ENCODE data around the gene TSPO2. TPM values are rescaled to one million over a fixed set of nuclear protein-coding genes. Genes with fewer than 3 reads are reported as not detected.

Gene TSPO2
- total RNA-seq, 1 donor from 2014 or later: not detected

- intact Hi-C loops (cut with DNase I): no loop called here
- ATAC-seq (no peak), DNase-seq (ENCODE audit: missing footprints) (no peak)
Observed at GRCh38 chr6:41022294-41022693, 20.0 kb upstream of the TSPO2 start.

- ATAC-seq: no peak
- intact Hi-C loops (cut with DNase I): no loop called here
- DNase-seq (ENCODE audit: missing footprints): no peak
Observed at GRCh38 chr6:41023114-41023513, 19.2 kb upstream of the TSPO2 start.

GRCh38 chr6:41025966-41026530, 16.2 kb upstream of the TSPO2 start:
- DNase-seq (ENCODE audit: missing footprints) (no peak), ATAC-seq (no peak)
- intact Hi-C loops (cut with DNase I): no loop called here

- DNase-seq (ENCODE audit: missing footprints) (no peak), ATAC-seq (no peak)
- intact Hi-C loops (cut with DNase I): no loop called here
Observed at GRCh38 chr6:41027241-41027640, 15.0 kb upstream of the TSPO2 start.

GRCh38 chr6:41027799-41028560, 14.3 kb upstream of the TSPO2 start:
- intact Hi-C loops (cut with DNase I): loop anchor here (1.0 to 2.0 kb wide), 4 partner anchors 21 to 1047 kb away; no protein-coding TSS in a partner anchor

GRCh38 chr6:41028561-41029412, 13.5 kb upstream of the TSPO2 start:
- ATAC-seq (peak; percentile 57), DNase-seq (ENCODE audit: missing footprints) (no peak)
- intact Hi-C loops (cut with DNase I): loop anchor here (1.0 to 2.0 kb wide), 4 partner anchors 22 to 1048 kb away; no protein-coding TSS in a partner anchor

More at GRCh38 chr6:41027799-41028560, 14.3 kb upstream of the TSPO2 start:
- DNase-seq (ENCODE audit: missing footprints): peak; percentile 94
- ATAC-seq: peak; percentile 93

GRCh38 chr6:41032830-41033229, 9.4 kb upstream of the TSPO2 start:
- DNase-seq (ENCODE audit: missing footprints) (no peak), ATAC-seq (no peak)
- intact Hi-C loops (cut with DNase I): no loop called here

- intact Hi-C loops (cut with DNase I): no loop called here
- DNase-seq (ENCODE audit: missing footprints): no peak
- ATAC-seq: no peak
Observed at GRCh38 chr6:41033776-41034175, 8.5 kb upstream of the TSPO2 start.

- DNase-seq (ENCODE audit: missing footprints): no peak
- no peak for ATAC-seq
- intact Hi-C loops (cut with DNase I): no loop called here
Observed at GRCh38 chr6:41036186-41036585, 6.1 kb upstream of the TSPO2 start.

GRCh38 chr6:41036601-41037000, 5.7 kb upstream of the TSPO2 start:
- DNase-seq (ENCODE audit: missing footprints): no peak
- intact Hi-C loops (cut with DNase I): no loop called here
- ATAC-seq: no peak

- intact Hi-C loops (cut with DNase I): no loop called here
- ATAC-seq (no peak), DNase-seq (ENCODE audit: missing footprints) (no peak)
Observed at GRCh38 chr6:41037107-41037900, 5.0 kb upstream of the TSPO2 start.

GRCh38 chr6:41038205-41038604, 4.1 kb upstream of the TSPO2 start:
- intact Hi-C loops (cut with DNase I): no loop called here
- ATAC-seq: no peak
- no peak for DNase-seq (ENCODE audit: missing footprints)

GRCh38 chr6:41039060-41039998, 2.9 kb upstream of the TSPO2 start, which contains the start of gene UNC5CL:
UNC5CL (minus strand) TSS chr6:41039221; CDS start chr6:41035074, 4,147 bp downstream.
- peak; percentile 56 for ATAC-seq
- intact Hi-C loops (cut with DNase I): no loop called here
- DNase-seq (ENCODE audit: missing footprints): no peak

GRCh38 chr6:41040101-41040939, 1.9 kb upstream of the TSPO2 start:
- intact Hi-C loops (cut with DNase I): no loop called here
- ATAC-seq (no peak), DNase-seq (ENCODE audit: missing footprints) (no peak)

- DNase-seq (ENCODE audit: missing footprints) (no peak), ATAC-seq (no peak)
- intact Hi-C loops (cut with DNase I): no loop called here
Observed at GRCh38 chr6:41040940-41041536, 1.2 kb upstream of the TSPO2 start.

- DNase-seq (ENCODE audit: missing footprints) (no peak), ATAC-seq (no peak)
- intact Hi-C loops (cut with DNase I): no loop called here
Observed at GRCh38 chr6:41043151-41043550, 884 bp downstream of the TSPO2 start.
